SK-N-SH (cell line): Measurements from ENCODE around the gene CSNK1D. TPM values are rescaled to one million over a fixed set of nuclear protein-coding genes. Genes with fewer than 3 reads are reported as not detected.
A peak's percentile ranks its signal among the peaks of the same experiment; 100 is the strongest.

Experiments used
- CTCF ChIA-PET: fragments of 300-600, 350-600 bp; formaldehyde crosslinking; extraction: SDS; loops from one replicate; lab custom pipeline; 2021; lab: Yijun Ruan, JAX
- POLR2A ChIA-PET: fragments of 350-600 bp; sonication (Branson Sonifier 250); formaldehyde crosslinking; extraction: SDS; loops from one replicate; lab custom pipeline; 2020; ENCODE audit warnings: antibody characterized with exemption, inconsistent platforms; lab: Yijun Ruan, JAX
- DNase-seq: peaks from one replicate; pipeline ENCODE4 v3.0.0; 2012
- H2AFZ ChIP-seq: fragments of 200-600 bp; sonication (generic); 2 replicates; pipeline ENCODE4 v1.8.1; 2016; ENCODE audit warnings: antibody characterized with exemption, mild to moderate bottlenecking, low read depth
- H3F3A ChIP-seq: fragments of 200-600 bp; sonication (generic); replicated peaks from 2 replicates; pipeline ENCODE3; 2016; ENCODE audit warnings: antibody characterized with exemption, mild to moderate bottlenecking; ENCODE audit not compliant: insufficient read depth
- H3K27ac ChIP-seq, 2 experiments: fragments of 200-500 bp in 1 of 2; fragments of 200-600 bp in 1 of 2; sonication (Bioruptor generic) in 1 of 2; sonication (generic), shearing (Covaris generic) in 1 of 2; 2 replicates each; pipeline versions ENCODE4 v1.5.1 to v1.6.1; 2014 to 2016; ENCODE audit warnings: low read depth in 2 of 2, inconsistent platforms in 1 of 2, low read length in 1 of 2, mild to moderate bottlenecking in 1 of 2, mixed read lengths in 1 of 2
- H3K27me3 ChIP-seq: fragments of 200-600 bp; sonication (generic), shearing (Covaris generic); 2 replicates; pipeline ENCODE4 v1.6.1; 2016; ENCODE audit warnings: mixed run types; ENCODE audit not compliant: insufficient read depth
- H3K36me3 ChIP-seq, 2 experiments: fragments of 200-500 bp in 1 of 2; fragments of 200-600 bp in 1 of 2; sonication (Bioruptor generic) in 1 of 2; sonication (generic) in 1 of 2; replicated peaks in 1 of 2; 2 replicates each; pipeline versions ENCODE3 to v1.5.1; 2014 to 2016; ENCODE audit warnings: low read length in 1 of 2, mild to moderate bottlenecking in 1 of 2; ENCODE audit not compliant: insufficient read depth in 2 of 2, control insufficient read depth in 1 of 2
- H3K4me1 ChIP-seq, 2 experiments: fragments of 200-500 bp in 1 of 2; fragments of 200-600 bp in 1 of 2; sonication (Bioruptor generic) in 1 of 2; sonication (generic), shearing (Covaris generic) in 1 of 2; 2 replicates each; pipeline versions ENCODE4 v1.5.1 to v1.6.1; 2014 to 2016; ENCODE audit warnings: low read depth in 1 of 2, low read length in 1 of 2, mixed run types in 1 of 2; ENCODE audit not compliant: insufficient read depth in 2 of 2, control insufficient read depth in 1 of 2
- H3K4me2 ChIP-seq: fragments of 200-600 bp; sonication (generic), shearing (Covaris generic); 2 replicates; pipeline ENCODE4 v1.6.1; 2017; ENCODE audit warnings: mixed run types
- H3K4me3 ChIP-seq, 2 experiments: fragments of 200-500 bp in 1 of 2; fragments of 200-600 bp in 1 of 2; sonication (Bioruptor generic) in 1 of 2; sonication (generic), shearing (Covaris generic) in 1 of 2; 2 replicates each; pipeline versions ENCODE4 v1.5.1 to v1.8.1; 2014 to 2016; ENCODE audit warnings: low read depth in 2 of 2, inconsistent platforms in 1 of 2, low read length in 1 of 2, mild to moderate bottlenecking in 1 of 2, mixed read lengths in 1 of 2, moderate library complexity in 1 of 2
- H3K79me2 ChIP-seq: fragments of 200-600 bp; sonication (generic); 2 replicates; pipeline ENCODE4 v1.8.1; 2017; ENCODE audit warnings: mild to moderate bottlenecking; ENCODE audit not compliant: insufficient read depth
- H3K9ac ChIP-seq: fragments of 200-600 bp; sonication (generic); 2 replicates; pipeline ENCODE4 v1.6.1; 2017; ENCODE audit warnings: mixed run types
- H3K9me2 ChIP-seq: fragments of 200-600 bp; sonication (generic); 2 replicates; pipeline ENCODE4 v1.6.1; 2017; ENCODE audit warnings: mixed run types
- H3K9me3 ChIP-seq: fragments of 200-600 bp; sonication (generic); 2 replicates; pipeline ENCODE4 v1.6.1; 2017; ENCODE audit warnings: mixed run types, mild to moderate bottlenecking, moderate library complexity
- H4K20me1 ChIP-seq: fragments of 200-600 bp; sonication (generic); 2 replicates; pipeline ENCODE4 v1.6.1; 2017; ENCODE audit warnings: mild to moderate bottlenecking, mixed run types; ENCODE audit not compliant: insufficient read depth
- CHD2 ChIP-seq: fragments of 150-350 bp; IDR thresholded peaks from 2 replicates; pipeline ENCODE4 v1.6.1; 2018; ENCODE audit warnings: low read length; ENCODE audit not compliant: partially characterized antibody
- FOXJ3 ChIP-seq: sonication (generic); formaldehyde crosslinking; IDR thresholded peaks from 2 replicates; pipeline ENCODE4 v1.5.1; 2020; ENCODE audit warnings: mild to moderate bottlenecking, missing genetic modification reagents
- MEF2A ChIP-seq: IDR thresholded peaks from 2 replicates; pipeline ENCODE4 v1.4.0; 2012; ENCODE audit warnings: low read depth, borderline replicate concordance
- NFIC ChIP-seq: IDR thresholded peaks from 2 replicates; pipeline ENCODE4 v1.4.0; 2012; ENCODE audit warnings: borderline replicate concordance
- RAD21 ChIP-seq: IDR thresholded peaks from 2 replicates; pipeline ENCODE4 v1.6.1; 2012; ENCODE audit warnings: mild to moderate bottlenecking, low read length
- SIN3A ChIP-seq: IDR thresholded peaks from 2 replicates; pipeline ENCODE4 v1.6.1; 2012; ENCODE audit warnings: low read depth, mild to moderate bottlenecking, low read length, moderate library complexity, borderline replicate concordance
- SMC3 ChIP-seq: IDR thresholded peaks from 2 replicates; pipeline ENCODE4 v1.6.1; 2012; ENCODE audit warnings: low read depth, low read length, improper control_type of control experiment
- TCF12 ChIP-seq: IDR thresholded peaks from 2 replicates; pipeline ENCODE4 v1.4.0; 2012
- YY1 ChIP-seq: IDR thresholded peaks from 2 replicates; pipeline ENCODE4 v1.4.0; 2012; ENCODE audit warnings: low read depth, mild to moderate bottlenecking
- WGBS: methylation state at CpG from one replicate; pipeline ENCODE4 v1.1.6; 2017; ENCODE audit warnings: low lambda C conversion rate; 5-methylcytosine and 5-hydroxymethylcytosine counted together
- polyA plus RNA-seq, 3 experiments: library from polyadenylated mRNA; depleted of rRNA; stranded (reverse); fragments of >200 nt; gene quantifications; 2 replicates each; pipeline ENCODE4 v1.2.3, GENCODE V29; 2012
- TF ChIP-seq, protein P1 (sequence below): IDR thresholded peaks from 2 replicates; pipeline ENCODE4; 2012
- TF ChIP-seq, protein P2 (sequence below): IDR thresholded peaks from 2 replicates; pipeline ENCODE4 v1.4.0; 2012; ENCODE audit warnings: low read depth
- TF ChIP-seq, protein P3 (sequence below): fragments of 150-350 bp; IDR thresholded peaks from 2 replicates; pipeline ENCODE4 v1.6.1; 2016; ENCODE audit warnings: mild to moderate bottlenecking, low read depth, low read length
- TF ChIP-seq, protein P4 (sequence below): fragments of 200-600 bp; sonication (generic); IDR thresholded peaks from 2 replicates; pipeline ENCODE4 v1.6.1; 2017; ENCODE audit warnings: antibody characterized with exemption, mild to moderate bottlenecking, moderate library complexity

Gene CSNK1D
- polyA plus RNA-seq, 1 of the 3 experiments (the other 2 are of a cell fraction), result 216 TPM

DNA sequence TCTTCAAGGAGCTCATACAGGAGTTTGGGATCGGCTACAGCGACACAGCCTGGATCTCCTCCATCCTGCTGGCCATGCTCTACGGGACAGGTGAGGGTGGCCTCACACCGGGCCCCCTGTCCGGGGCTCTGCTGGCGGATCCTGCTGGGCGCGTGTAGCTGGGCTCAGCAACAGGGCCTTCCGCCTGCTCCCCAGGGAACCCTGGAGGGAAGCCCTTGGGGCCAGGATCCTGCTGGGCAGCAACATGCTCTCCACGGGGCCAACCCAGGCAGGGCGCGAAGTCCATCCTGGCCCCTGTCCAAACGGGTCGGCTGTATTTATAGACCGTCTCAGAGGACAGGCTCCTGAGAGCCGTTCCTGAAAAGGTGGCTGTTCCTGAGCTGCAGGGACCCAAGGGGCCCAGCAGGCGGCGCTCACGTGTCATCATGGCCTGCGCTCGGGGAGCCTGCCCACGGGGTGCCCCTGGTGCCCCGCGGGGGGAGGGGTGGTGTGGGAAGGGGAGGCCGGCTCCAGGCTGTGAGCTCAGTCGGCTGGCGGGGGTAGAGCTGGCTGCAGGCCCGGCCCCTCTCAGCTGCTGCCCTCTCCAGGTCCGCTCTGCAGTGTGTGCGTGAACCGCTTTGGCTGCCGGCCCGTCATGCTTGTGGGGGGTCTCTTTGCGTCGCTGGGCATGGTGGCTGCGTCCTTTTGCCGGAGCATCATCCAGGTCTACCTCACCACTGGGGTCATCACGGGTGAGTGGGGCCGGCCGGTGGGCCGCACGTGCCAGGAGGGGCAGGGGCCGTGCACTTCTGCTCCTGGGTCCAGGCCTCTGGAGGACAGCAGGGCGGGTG lies 37.1 kb downstream of the CSNK1D start:
- Histone ChIP-seq H3K4me1 (peaks cover 18 to 33% of the 10 kb centered on the region in 2 experiments; a peak in 3 of 4 replicates), H3K9me2 (no peaks in the 10 kb centered on the region), H3K27me3 (no peaks in the 10 kb centered on the region), H2AFZ (no peak overlapping the region), H3K4me2 (0 out of 2 replicates have a peak overlapping the region, but pooled peaks have one; percentile 28), H3K4me3 (no peak overlapping the region; a peak in 1 of 4 replicates), H3K27ac (peak overlapping the region in 1 of 2 experiments; percentile 6; a peak in 1 of 4 replicates), H4K20me1 (peaks cover 70% of the 10 kb centered on the region), H3K36me3 (peaks cover 18 to 43% of the 10 kb centered on the region in 2 experiments), H3F3A (peaks cover 21% of the 10 kb centered on the region), H3K9ac (no peak overlapping the region), H3K9me3 (no peaks in the 10 kb centered on the region), H3K79me2 (peaks cover 78% of the 10 kb centered on the region)
- POLR2A ChIA-PET, result interaction anchor here (0.6 to 1.9 kb wide), 4 partner anchors 14 to 56 kb away, joined by 3 to 5 read pairs (median 4); no protein-coding TSS in a partner anchor
- 42% methylated on average over 33 of the region's 44 CpGs for WGBS
- peak; percentile 97 for DNase-seq
- TF ChIP-seq NFIC (0 out of 2 replicates have a peak, but pooled peaks have one; percentile 5), MEF2A (no peak), RAD21 (peak; percentile 84), FOXJ3 (CRISPR knock-in tag) (peak; percentile 41; the same call in 1 of the 2 replicates), CHD2 (peak; percentile 74), SIN3A (0 out of 2 replicates have a peak, but pooled peaks have one; percentile 38), SMC3 (peak; percentile 73), TCF12 (no peak), YY1 (no peak)
- TF ChIP-seq, protein P1, sequence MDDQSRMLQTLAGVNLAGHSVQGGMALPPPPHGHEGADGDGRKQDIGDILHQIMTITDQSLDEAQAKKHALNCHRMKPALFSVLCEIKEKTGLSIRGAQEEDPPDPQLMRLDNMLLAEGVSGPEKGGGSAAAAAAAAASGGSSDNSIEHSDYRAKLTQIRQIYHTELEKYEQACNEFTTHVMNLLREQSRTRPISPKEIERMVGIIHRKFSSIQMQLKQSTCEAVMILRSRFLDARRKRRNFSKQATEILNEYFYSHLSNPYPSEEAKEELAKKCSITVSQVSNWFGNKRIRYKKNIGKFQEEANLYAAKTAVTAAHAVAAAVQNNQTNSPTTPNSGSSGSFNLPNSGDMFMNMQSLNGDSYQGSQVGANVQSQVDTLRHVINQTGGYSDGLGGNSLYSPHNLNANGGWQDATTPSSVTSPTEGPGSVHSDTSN, result 0 out of 2 replicates have a peak, but pooled peaks have one; percentile 16
- TF ChIP-seq, protein P2, sequence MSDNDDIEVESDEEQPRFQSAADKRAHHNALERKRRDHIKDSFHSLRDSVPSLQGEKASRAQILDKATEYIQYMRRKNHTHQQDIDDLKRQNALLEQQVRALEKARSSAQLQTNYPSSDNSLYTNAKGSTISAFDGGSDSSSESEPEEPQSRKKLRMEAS, result peak; percentile 19; the same call in 1 of the 2 replicates
- TF ChIP-seq, protein P3, sequence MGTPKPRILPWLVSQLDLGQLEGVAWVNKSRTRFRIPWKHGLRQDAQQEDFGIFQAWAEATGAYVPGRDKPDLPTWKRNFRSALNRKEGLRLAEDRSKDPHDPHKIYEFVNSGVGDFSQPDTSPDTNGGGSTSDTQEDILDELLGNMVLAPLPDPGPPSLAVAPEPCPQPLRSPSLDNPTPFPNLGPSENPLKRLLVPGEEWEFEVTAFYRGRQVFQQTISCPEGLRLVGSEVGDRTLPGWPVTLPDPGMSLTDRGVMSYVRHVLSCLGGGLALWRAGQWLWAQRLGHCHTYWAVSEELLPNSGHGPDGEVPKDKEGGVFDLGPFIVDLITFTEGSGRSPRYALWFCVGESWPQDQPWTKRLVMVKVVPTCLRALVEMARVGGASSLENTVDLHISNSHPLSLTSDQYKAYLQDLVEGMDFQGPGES, result 0 out of 2 replicates have a peak, but pooled peaks have one; percentile 14
- TF ChIP-seq, protein P4, sequence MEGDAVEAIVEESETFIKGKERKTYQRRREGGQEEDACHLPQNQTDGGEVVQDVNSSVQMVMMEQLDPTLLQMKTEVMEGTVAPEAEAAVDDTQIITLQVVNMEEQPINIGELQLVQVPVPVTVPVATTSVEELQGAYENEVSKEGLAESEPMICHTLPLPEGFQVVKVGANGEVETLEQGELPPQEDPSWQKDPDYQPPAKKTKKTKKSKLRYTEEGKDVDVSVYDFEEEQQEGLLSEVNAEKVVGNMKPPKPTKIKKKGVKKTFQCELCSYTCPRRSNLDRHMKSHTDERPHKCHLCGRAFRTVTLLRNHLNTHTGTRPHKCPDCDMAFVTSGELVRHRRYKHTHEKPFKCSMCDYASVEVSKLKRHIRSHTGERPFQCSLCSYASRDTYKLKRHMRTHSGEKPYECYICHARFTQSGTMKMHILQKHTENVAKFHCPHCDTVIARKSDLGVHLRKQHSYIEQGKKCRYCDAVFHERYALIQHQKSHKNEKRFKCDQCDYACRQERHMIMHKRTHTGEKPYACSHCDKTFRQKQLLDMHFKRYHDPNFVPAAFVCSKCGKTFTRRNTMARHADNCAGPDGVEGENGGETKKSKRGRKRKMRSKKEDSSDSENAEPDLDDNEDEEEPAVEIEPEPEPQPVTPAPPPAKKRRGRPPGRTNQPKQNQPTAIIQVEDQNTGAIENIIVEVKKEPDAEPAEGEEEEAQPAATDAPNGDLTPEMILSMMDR, result peak; percentile 99
- CTCF ChIA-PET, result interaction anchor here (0.6 to 10.9 kb wide), 55 partner anchors 8 to 523 kb away, joined by 3 to 153 read pairs (median 5); partner anchors contain the start of genes CD7, CSNK1D, HEXD and OGFOD3
